NCI-H1092 treated with DMSO at 0.1 percent for 48 hours (cell line): ENCODE data around the gene EFCAB5.
"Not testable (repeated sequence)": the region's sequence is repeated elsewhere in the genome, so short reads cannot be mapped to it uniquely, and the experiment has no call there.

ENCODE experiments used
- DNase-seq: peaks from one replicate; lab custom pipeline; 2025; lab: John Stamatoyannopoulos, UW

Gene EFCAB5

DNA sequence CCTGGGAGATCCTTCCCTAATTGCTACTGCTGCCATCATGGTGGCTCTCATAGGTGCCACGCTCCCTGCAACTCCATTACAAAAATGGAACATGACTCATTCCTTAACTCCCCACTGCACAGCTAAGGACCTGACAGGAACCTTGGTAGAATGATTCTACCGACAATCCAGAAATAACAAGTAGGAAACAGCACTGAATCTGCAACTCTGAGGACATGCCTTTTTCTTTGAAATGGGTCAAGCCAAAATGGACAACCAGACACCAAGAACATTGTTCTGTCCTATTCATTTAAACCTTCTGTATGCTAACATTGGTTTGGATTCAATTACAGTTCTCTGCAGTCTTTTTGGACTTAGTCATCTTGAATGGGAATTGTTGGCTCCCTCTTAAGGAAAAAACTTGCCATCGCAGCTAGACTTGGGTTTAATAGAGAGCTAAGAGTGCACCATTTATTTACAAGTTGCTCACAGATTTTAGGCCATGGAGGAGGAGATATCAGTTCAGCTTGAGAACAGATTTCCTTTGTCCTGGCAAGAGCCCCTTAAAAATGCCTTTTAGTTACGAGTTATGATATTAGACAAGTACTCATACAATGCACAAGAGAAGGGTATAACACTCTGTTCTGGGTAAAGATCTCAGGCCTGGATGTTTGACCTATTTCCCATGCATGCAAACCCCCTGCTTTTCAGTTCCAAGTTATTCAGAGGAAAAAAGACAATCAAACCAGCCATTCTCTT is 154.2 kb downstream of the EFCAB5 start:
- peak; percentile 3 for DNase-seq

DNA sequence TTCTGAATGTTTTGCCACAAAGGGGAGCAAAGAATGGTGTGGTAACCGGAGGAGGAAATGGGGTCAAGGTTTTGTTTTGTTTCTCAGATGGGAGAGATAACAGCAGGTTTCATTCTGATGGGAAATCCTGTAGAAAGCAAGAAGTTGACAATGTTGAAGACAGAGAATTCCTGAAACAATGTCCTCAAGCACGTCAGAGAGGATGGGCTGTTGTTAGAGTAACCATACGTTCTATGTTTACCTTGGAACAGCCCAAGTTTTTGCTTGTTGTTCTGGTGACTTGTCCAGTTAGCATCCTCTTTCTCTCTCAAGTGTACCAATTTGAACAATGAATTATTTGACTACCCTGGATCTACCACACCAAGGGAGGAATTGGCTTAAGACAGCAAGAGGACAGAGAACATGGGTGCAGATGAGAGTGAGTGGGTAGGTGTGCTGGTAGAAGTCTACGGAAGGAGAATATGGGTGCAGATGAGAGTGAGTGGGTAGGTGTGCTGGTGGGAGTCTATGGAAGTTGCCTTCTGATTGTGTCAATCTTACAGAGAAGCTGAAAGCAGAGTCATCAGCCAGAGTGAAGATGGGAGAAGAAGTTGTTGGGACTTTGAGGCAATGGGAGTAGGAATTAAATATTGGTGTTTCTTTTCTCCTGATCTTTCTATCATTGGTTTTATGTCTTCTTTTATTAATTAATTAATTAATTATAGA is 160.4 kb downstream of the EFCAB5 start:
- DNase-seq, result no peak

DNA sequence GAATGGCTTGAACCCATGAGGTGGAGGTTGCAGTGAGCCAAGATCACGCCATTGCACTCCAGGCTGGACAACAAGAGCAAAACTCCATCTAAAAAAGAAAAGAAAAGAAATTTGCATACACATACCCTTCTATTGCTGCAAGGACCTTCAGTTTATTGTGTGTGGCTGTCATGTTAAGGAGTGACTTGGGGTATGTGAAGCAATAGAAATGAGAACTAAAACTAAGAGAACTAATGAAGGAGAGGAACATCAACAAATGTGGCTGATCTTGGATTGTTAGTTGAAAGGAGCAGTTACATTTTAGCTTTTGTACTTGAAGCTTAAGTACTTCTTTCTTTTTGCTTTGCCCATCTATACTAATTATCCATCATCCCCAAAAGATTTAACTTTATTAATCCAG is 162.5 kb downstream of the EFCAB5 start:
- no peak for DNase-seq

- DNase-seq, result peak; percentile 91
Observed at GRCh38 chr17:30104575-30105339, 163.3 kb downstream of the EFCAB5 start.

- no peak for DNase-seq
Observed at GRCh38 chr17:30112794-30113193, 171.4 kb downstream of the EFCAB5 start.

- no peak for DNase-seq
Observed at GRCh38 chr17:30113213-30113612, 171.8 kb downstream of the EFCAB5 start.

GRCh38 chr17:30116345-30116660 is 174.9 kb downstream of the EFCAB5 start:
- DNase-seq, result no peak

- DNase-seq, result peak; percentile 91
Observed at GRCh38 chr17:30116661-30117551, 175.5 kb downstream of the EFCAB5 start, which contains the start of gene NSRP1. TSS of gene NSRP1 (plus strand) at chr17:30116816. CDS start at chr17:30116844, 28 bp downstream.

DNA sequence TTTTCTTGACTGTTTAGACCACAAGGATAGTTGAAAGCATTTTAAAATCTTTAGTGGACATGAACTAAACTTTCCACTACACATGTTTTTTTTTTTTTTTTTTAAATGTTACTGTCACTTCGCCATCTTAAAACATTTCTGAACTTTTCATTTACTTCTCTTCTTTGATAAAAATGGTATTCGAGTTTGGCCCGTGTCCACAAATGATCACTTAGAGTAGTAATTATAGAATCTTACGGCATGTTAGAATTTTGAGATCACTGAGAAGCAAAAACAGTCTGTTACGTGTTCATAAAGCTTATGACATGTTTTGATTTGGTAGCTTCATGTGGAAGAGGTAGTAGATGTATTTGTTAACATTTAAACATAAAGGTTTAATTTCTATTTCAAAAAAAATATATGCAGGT is 176.2 kb downstream of the EFCAB5 start:
- DNase-seq, result no peak

GRCh38 chr17:30118635-30119034 is 177.2 kb downstream of the EFCAB5 start:
- not testable (repeated sequence) for DNase-seq

DNA sequence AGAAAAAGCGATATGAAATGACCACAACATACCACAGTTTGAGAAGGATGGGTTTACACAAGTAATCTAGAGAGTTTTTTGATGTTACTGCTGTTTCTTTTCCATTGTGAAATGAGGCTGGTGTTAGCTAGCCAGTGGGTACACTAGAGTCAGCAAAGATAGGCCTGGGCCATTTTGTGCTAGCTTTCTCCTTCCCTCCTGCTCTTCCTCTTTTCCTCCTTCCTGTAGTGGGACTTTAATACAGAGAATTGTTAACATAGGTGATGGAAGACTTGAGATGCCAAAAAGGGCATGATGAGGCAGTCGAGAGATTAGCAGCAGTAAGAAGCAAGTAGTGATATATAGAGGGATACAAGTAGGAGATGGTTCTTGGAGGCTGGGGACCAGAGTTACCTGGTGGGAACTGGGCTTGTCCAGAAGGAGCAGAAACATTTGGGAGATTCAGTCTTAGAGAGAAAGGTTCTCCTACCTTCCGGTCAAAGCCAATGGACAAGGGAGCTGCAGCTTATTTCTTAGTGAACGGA is 182.9 kb downstream of the EFCAB5 start:
- DNase-seq, result no peak

- DNase-seq, result no peak
Observed at GRCh38 chr17:30130121-30130520, 188.7 kb downstream of the EFCAB5 start.

- no peak for DNase-seq
Observed at GRCh38 chr17:30132615-30133014, 191.2 kb downstream of the EFCAB5 start.

DNA sequence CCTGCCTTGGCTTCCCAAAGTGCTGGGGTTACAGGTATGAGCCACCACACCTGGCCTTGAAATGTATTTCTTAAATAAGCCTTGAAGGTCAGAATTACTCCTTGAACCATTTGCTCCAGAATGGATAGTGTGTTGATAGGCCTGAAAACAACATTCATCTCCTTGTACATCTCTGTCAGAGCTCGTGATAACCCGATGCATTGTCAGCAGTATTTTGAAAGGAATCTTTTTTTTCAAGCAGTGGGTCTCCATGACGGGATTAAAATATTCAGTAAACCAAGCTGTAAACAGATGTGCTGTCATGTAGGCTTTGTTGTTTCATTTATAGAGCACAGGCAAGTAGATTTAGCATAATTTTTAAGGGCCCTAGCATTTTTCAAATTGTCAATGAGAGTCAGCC is 191.8 kb downstream of the EFCAB5 start:
- DNase-seq, result no peak

DNA sequence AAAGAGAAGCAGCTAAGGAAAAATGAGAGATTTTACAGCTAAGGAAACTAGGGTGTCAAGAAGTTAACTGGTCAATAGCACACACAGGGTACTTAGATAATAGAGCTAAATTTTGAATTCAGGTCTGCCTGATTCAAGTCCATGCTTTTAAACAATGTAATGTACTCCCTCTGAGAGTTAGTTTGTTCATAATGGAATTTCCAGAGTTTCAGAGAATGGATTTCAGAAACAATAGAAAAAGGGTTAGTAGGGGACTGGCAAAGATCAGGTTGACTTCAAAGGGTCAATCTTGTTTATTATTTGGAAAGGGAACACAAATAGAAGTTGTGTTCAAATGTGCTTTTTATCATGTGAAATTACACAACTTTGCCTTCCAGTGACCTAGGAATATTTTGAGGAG is 193.1 kb downstream of the EFCAB5 start:
- DNase-seq, result no peak

DNA sequence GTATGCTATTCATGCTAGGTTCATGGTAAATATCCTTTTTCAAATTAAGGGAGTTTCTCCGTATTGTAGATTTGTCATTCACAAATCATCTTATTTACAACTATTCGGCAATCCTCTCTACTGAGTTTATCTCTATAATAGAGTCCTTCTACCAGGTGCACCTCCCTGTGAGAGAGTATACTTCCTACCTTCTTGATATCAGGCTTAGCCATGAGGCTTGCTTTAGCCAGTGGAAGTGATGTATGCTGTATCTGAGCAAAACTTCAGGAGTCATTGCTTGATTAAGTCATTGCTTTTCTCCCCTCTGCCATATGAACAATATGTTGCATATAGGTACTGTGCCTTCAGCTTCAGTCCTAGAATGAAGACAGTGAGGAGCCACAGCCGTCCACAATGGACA is 195.7 kb downstream of the EFCAB5 start:
- DNase-seq, result no peak

DNA sequence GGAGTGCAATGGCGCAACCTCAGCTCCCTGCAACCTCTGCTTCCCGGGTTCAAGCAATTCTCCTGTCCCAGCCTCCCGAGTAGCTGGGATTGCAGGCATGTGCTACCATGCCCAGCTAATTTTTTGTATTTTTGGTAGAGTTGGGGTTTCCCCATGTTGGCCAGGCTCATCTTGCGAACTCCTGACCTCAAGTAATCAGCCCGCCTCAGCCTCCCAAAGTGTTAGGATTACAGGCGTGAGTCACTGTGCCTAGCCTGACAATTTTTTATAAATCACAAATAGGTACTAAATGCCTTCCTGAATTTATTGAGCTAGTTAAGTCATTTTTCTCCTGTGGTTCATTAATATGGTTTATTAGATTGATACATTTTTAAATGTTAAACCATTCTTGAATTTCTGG is 206.4 kb downstream of the EFCAB5 start:
- DNase-seq, result not testable (repeated sequence)

GRCh38 chr17:30148376-30148775 is 206.9 kb downstream of the EFCAB5 start:
- DNase-seq, result no peak

DNA sequence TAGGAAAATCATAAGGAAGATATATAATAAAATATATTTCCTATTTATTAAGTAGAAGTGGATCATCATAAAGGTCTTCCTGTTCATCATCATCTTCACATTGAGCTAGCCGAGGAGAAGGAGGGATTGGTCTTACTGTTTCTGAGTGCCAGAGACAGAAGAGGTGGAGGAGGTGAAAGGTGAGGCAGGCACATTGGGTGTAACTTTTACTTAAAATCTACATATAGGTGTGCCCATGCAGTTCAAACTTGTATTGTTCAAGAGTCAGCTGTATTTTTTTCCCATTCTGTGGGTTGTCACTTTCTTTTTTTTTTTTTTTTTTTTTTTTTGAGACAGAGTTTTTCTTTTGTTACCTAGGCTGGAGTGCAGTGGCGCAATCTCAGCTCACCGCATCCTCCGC is 210.0 kb downstream of the EFCAB5 start:
- DNase-seq, result no peak

DNA sequence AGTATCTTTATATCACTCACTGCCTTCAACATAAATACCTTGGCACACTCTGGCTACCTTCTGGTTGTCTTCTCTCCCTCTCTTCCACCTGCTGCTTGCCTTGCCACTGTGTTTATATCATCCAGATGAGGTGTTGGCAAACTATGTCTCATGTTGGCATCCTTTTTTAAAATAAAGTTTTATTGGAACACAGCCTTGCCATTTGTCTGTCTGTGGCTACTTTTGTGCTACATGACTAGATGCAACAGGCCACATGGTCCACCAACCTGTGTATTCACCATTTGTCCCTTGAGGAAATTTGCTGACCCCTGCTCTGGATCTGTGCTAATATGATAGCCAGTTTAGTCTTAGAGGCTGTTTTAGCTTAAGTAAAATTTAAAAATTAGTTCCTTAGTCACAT is 212.0 kb downstream of the EFCAB5 start:
- DNase-seq, result no peak

GRCh38 chr17:30155389-30155788 is 214.0 kb downstream of the EFCAB5 start:
- DNase-seq, result no peak
